ENCODE results near the gene SYCP3.

The SYCP3 gene

GRCh38 chr12:101750152-101750551 lies 10.9 kb upstream of the SYCP3 start:
- Histone ChIP-seq H3K9me3 (ENCODE audit: control insufficient read depth, insufficient read depth, low read length) (no peaks in the 10 kb centered on the region), H3K4me2 (ENCODE audit: low read length) (no peak overlapping the region), H3K36me3 (ENCODE audit: control insufficient read depth, low read length) (peaks cover 32% of the 10 kb centered on the region), H3K27me3 (ENCODE audit: control insufficient read depth, low read length) (no peaks in the 10 kb centered on the region), H3F3A (ENCODE audit: control insufficient read depth, insufficient read depth) (no peaks in the 10 kb centered on the region), H3K27ac (ENCODE audit: low read depth, low read length) (no peak overlapping the region), H3K79me2 (ENCODE audit: control insufficient read depth, low read length) (no peaks in the 10 kb centered on the region), H4K20me1 (ENCODE audit: control insufficient read depth, insufficient read depth, low read depth, low read length) (no peaks in the 10 kb centered on the region), H3K9me2 (replicated peaks; ENCODE audit: control insufficient read depth, low read length) (no peaks in the 10 kb centered on the region), H3K4me1 (ENCODE audit: control insufficient read depth, low read length) (peaks cover 28% of the 10 kb centered on the region), H3K4me3 (ENCODE audit: low read length) (no peak overlapping the region)
- TF ChIP-seq CTCF (IDR thresholded peaks at IDR 0.05; ENCODE audit: low read depth, low read length, poor library complexity, severe bottlenecking) (no peak), EZH2phosphoT487 (IDR thresholded peaks at IDR 0.05; ENCODE audit: borderline replicate concordance, low read length) (no peak)

DNA sequence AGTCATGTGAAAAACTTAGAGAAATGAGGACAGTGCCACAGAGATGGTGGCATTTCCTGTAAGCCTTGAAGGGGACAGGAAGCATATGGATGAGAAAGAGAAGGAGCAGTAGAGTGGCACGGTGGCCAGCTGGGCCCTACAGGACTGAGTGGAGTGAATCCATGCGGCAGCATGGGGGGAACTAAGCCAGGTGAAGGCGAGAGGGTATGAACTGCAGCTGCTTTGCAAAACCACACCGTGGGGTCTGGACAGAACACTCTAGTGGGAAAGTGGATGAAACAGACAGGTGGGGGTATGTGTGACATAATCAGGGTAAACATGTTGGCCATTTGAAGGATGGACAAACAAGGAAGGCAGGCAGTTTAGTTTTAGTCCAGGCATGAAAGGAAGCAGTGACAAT lies 10.4 kb upstream of the SYCP3 start:
- no peaks in the 10 kb centered on the region for H3K9me3 ChIP-seq (ENCODE audit: control insufficient read depth, insufficient read depth, low read length)
- no peaks in the 10 kb centered on the region for H3K27me3 ChIP-seq (ENCODE audit: control insufficient read depth, low read length)
- H3K4me2 ChIP-seq (ENCODE audit: low read length): no peak overlapping the region
- no peaks in the 10 kb centered on the region for H3K9me2 ChIP-seq (replicated peaks; ENCODE audit: control insufficient read depth, low read length)
- no peaks in the 10 kb centered on the region for H4K20me1 ChIP-seq (ENCODE audit: control insufficient read depth, insufficient read depth, low read depth, low read length)
- no peaks in the 10 kb centered on the region for H3K79me2 ChIP-seq (ENCODE audit: control insufficient read depth, low read length)
- no peak overlapping the region for H3K27ac ChIP-seq (ENCODE audit: low read depth, low read length)
- no peak for TF ChIP-seq EZH2phosphoT487 (IDR thresholded peaks at IDR 0.05; ENCODE audit: borderline replicate concordance, low read length)
- no peak for TF ChIP-seq CTCF (IDR thresholded peaks at IDR 0.05; ENCODE audit: low read depth, low read length, poor library complexity, severe bottlenecking)
- peaks cover 37% of the 10 kb centered on the region for H3K36me3 ChIP-seq (ENCODE audit: control insufficient read depth, low read length)
- no peak overlapping the region for H3K4me3 ChIP-seq (ENCODE audit: low read length)
- H3K4me1 ChIP-seq (ENCODE audit: control insufficient read depth, low read length): peaks cover 33% of the 10 kb centered on the region
- no peaks in the 10 kb centered on the region for H3F3A ChIP-seq (ENCODE audit: control insufficient read depth, insufficient read depth)

GRCh38 chr12:101748907-101749306 lies 9.6 kb upstream of the SYCP3 start:
- peaks cover 41% of the 10 kb centered on the region for H3K4me1 ChIP-seq (ENCODE audit: control insufficient read depth, low read length)
- no peak overlapping the region for H3K4me3 ChIP-seq (ENCODE audit: low read length)
- no peaks in the 10 kb centered on the region for H3K9me2 ChIP-seq (replicated peaks; ENCODE audit: control insufficient read depth, low read length)
- no peak overlapping the region for H3K4me2 ChIP-seq (ENCODE audit: low read length)
- no peaks in the 10 kb centered on the region for H3K27me3 ChIP-seq (ENCODE audit: control insufficient read depth, low read length)
- no peaks in the 10 kb centered on the region for H3K79me2 ChIP-seq (ENCODE audit: control insufficient read depth, low read length)
- H4K20me1 ChIP-seq (ENCODE audit: control insufficient read depth, insufficient read depth, low read depth, low read length): no peaks in the 10 kb centered on the region
- 0 out of 2 replicates have a peak, but pooled peaks cover 1% of the 10 kb centered on the region for H3F3A ChIP-seq (ENCODE audit: control insufficient read depth, insufficient read depth)
- TF ChIP-seq EZH2phosphoT487 (IDR thresholded peaks at IDR 0.05; ENCODE audit: borderline replicate concordance, low read length) (no peak), CTCF (IDR thresholded peaks at IDR 0.05; ENCODE audit: low read depth, low read length, poor library complexity, severe bottlenecking) (no peak)
- no peak overlapping the region for H3K27ac ChIP-seq (ENCODE audit: low read depth, low read length)
- no peaks in the 10 kb centered on the region for H3K9me3 ChIP-seq (ENCODE audit: control insufficient read depth, insufficient read depth, low read length)
- H3K36me3 ChIP-seq (ENCODE audit: control insufficient read depth, low read length): peaks cover 45% of the 10 kb centered on the region
